Measurements from ENCODE around the gene RASSF8.
"Not testable (repeated sequence)": the region's sequence is repeated elsewhere in the genome, so short reads cannot be mapped to it uniquely, and the experiment has no call there.

The RASSF8 gene

GRCh38 chr12:26047401-26048226, 89.1 kb downstream of the RASSF8 start:
- no peak for DNase-seq (ENCODE audit: low spot score in 2 of 2)
- Histone ChIP-seq H3K4me3 (no peak overlapping the region), H3K27me3 (ENCODE audit: low read depth) (no peaks in the 10 kb centered on the region), H3K36me3 (replicated peaks) (no peaks in the 10 kb centered on the region), H3K9me3 (no peaks in the 10 kb centered on the region), H3K4me1 (no peaks in the 10 kb centered on the region; the same call in 1 of the 2 replicates)
- in situ Hi-C loops (cut with MboI; ENCODE audit: low sequenced_read_pairs) = loop anchor here (25.0 kb wide), 1 partner anchor 485 kb away; the partner anchor contains the start of gene LMNTD1

- in situ Hi-C loops (cut with MboI; ENCODE audit: low sequenced_read_pairs) = no loop called here
Measured at GRCh38 chr12:26052652-26053051, 94.2 kb downstream of the RASSF8 start.

GRCh38 chr12:26054383-26054782, 95.9 kb downstream of the RASSF8 start:
- no peak for DNase-seq (ENCODE audit: low spot score in 2 of 2)
- H3K4me1 ChIP-seq = no peaks in the 10 kb centered on the region
- no peaks in the 10 kb centered on the region for H3K9me3 ChIP-seq
- H3K4me3 ChIP-seq = no peak overlapping the region
- in situ Hi-C loops (cut with MboI; ENCODE audit: low sequenced_read_pairs) = no loop called here
- no peaks in the 10 kb centered on the region for H3K27me3 ChIP-seq (ENCODE audit: low read depth)
- no peaks in the 10 kb centered on the region for H3K36me3 ChIP-seq (replicated peaks)

More at GRCh38 chr12:26052652-26053051, 94.2 kb downstream of the RASSF8 start:
- no peaks in the 10 kb centered on the region for H3K27me3 ChIP-seq (ENCODE audit: low read depth)
- H3K9me3 ChIP-seq = no peaks in the 10 kb centered on the region
- H3K36me3 ChIP-seq (replicated peaks) = no peaks in the 10 kb centered on the region
- H3K4me3 ChIP-seq = no peak overlapping the region
- H3K4me1 ChIP-seq = no peaks in the 10 kb centered on the region
- DNase-seq (ENCODE audit: low spot score in 2 of 2) = no peak

- H3K36me3 ChIP-seq (replicated peaks) = no peaks in the 10 kb centered on the region
- in situ Hi-C loops (cut with MboI; ENCODE audit: low sequenced_read_pairs) = no loop called here
- H3K9me3 ChIP-seq = no peaks in the 10 kb centered on the region
- no peaks in the 10 kb centered on the region for H3K27me3 ChIP-seq (ENCODE audit: low read depth)
- no peak for DNase-seq (ENCODE audit: low spot score in 2 of 2)
- H3K4me1 ChIP-seq = no peaks in the 10 kb centered on the region
- H3K4me3 ChIP-seq = no peak overlapping the region
Measured at GRCh38 chr12:26055087-26055486, 96.6 kb downstream of the RASSF8 start.

- DNase-seq (ENCODE audit: low spot score in 2 of 2) = no peak
- no peaks in the 10 kb centered on the region for H3K36me3 ChIP-seq (replicated peaks)
- H3K27me3 ChIP-seq (ENCODE audit: low read depth) = no peaks in the 10 kb centered on the region
- no peak overlapping the region for H3K4me3 ChIP-seq
- no peaks in the 10 kb centered on the region for H3K9me3 ChIP-seq
- in situ Hi-C loops (cut with MboI; ENCODE audit: low sequenced_read_pairs) = no loop called here
- no peaks in the 10 kb centered on the region for H3K4me1 ChIP-seq
Measured at GRCh38 chr12:26056335-26056734, 97.9 kb downstream of the RASSF8 start.

GRCh38 chr12:26057271-26057670, 98.8 kb downstream of the RASSF8 start:
- H3K9me3 ChIP-seq; H3K4me3 ChIP-seq; in situ Hi-C loops (cut with MboI; ENCODE audit: low sequenced_read_pairs); H3K36me3 ChIP-seq (replicated peaks); H3K4me1 ChIP-seq; H3K27me3 ChIP-seq (ENCODE audit: low read depth); DNase-seq (ENCODE audit: low spot score in 2 of 2): not testable (repeated sequence)

- Histone ChIP-seq H3K36me3 (replicated peaks) (no peaks in the 10 kb centered on the region), H3K9me3 (no peaks in the 10 kb centered on the region), H3K27me3 (ENCODE audit: low read depth) (no peaks in the 10 kb centered on the region), H3K4me3 (no peak overlapping the region), H3K4me1 (no peaks in the 10 kb centered on the region)
- DNase-seq (ENCODE audit: low spot score in 2 of 2) = no peak
- in situ Hi-C loops (cut with MboI; ENCODE audit: low sequenced_read_pairs) = no loop called here
Measured at GRCh38 chr12:26058308-26058707, 99.8 kb downstream of the RASSF8 start.

- H3K27me3 ChIP-seq (ENCODE audit: low read depth) = no peaks in the 10 kb centered on the region
- in situ Hi-C loops (cut with MboI; ENCODE audit: low sequenced_read_pairs) = no loop called here
- no peaks in the 10 kb centered on the region for H3K9me3 ChIP-seq
- H3K4me1 ChIP-seq = no peaks in the 10 kb centered on the region
- no peaks in the 10 kb centered on the region for H3K36me3 ChIP-seq (replicated peaks)
- H3K4me3 ChIP-seq = no peak overlapping the region
- DNase-seq (ENCODE audit: low spot score in 2 of 2) = no peak
Measured at GRCh38 chr12:26058818-26059217, 100.3 kb downstream of the RASSF8 start.

GRCh38 chr12:26062006-26062405, 103.5 kb downstream of the RASSF8 start:
- Histone ChIP-seq H3K9me3 (no peaks in the 10 kb centered on the region), H3K4me1 (no peaks in the 10 kb centered on the region), H3K27me3 (ENCODE audit: low read depth) (no peaks in the 10 kb centered on the region), H3K4me3 (no peak overlapping the region), H3K36me3 (replicated peaks) (no peaks in the 10 kb centered on the region)
- DNase-seq (ENCODE audit: low spot score in 2 of 2) = no peak
- in situ Hi-C loops (cut with MboI; ENCODE audit: low sequenced_read_pairs) = no loop called here

GRCh38 chr12:26062566-26062965, 104.1 kb downstream of the RASSF8 start:
- no peaks in the 10 kb centered on the region for H3K36me3 ChIP-seq (replicated peaks)
- H3K27me3 ChIP-seq (ENCODE audit: low read depth) = no peaks in the 10 kb centered on the region
- H3K4me3 ChIP-seq = no peak overlapping the region
- no peaks in the 10 kb centered on the region for H3K9me3 ChIP-seq
- H3K4me1 ChIP-seq = no peaks in the 10 kb centered on the region
- in situ Hi-C loops (cut with MboI; ENCODE audit: low sequenced_read_pairs) = no loop called here
- no peak for DNase-seq (ENCODE audit: low spot score in 2 of 2)

- no peaks in the 10 kb centered on the region for H3K36me3 ChIP-seq (replicated peaks)
- H3K27me3 ChIP-seq (ENCODE audit: low read depth) = no peaks in the 10 kb centered on the region
- H3K4me3 ChIP-seq = no peak overlapping the region
- in situ Hi-C loops (cut with MboI; ENCODE audit: low sequenced_read_pairs) = no loop called here
- H3K4me1 ChIP-seq = no peaks in the 10 kb centered on the region
- no peaks in the 10 kb centered on the region for H3K9me3 ChIP-seq
- no peak for DNase-seq (ENCODE audit: low spot score in 2 of 2)
Measured at GRCh38 chr12:26065451-26065850, 107.0 kb downstream of the RASSF8 start.

- in situ Hi-C loops (cut with MboI; ENCODE audit: low sequenced_read_pairs) = no loop called here
- no peaks in the 10 kb centered on the region for H3K4me1 ChIP-seq
- DNase-seq (ENCODE audit: low spot score in 2 of 2) = no peak
- no peak overlapping the region for H3K4me3 ChIP-seq
- no peaks in the 10 kb centered on the region for H3K36me3 ChIP-seq (replicated peaks)
- H3K9me3 ChIP-seq = no peaks in the 10 kb centered on the region
- no peaks in the 10 kb centered on the region for H3K27me3 ChIP-seq (ENCODE audit: low read depth)
Measured at GRCh38 chr12:26068503-26068902, 110.0 kb downstream of the RASSF8 start.

- in situ Hi-C loops (cut with MboI; ENCODE audit: low sequenced_read_pairs) = no loop called here
- no peaks in the 10 kb centered on the region for H3K27me3 ChIP-seq (ENCODE audit: low read depth)
- H3K9me3 ChIP-seq = no peaks in the 10 kb centered on the region
- H3K4me1 ChIP-seq = no peaks in the 10 kb centered on the region
- H3K36me3 ChIP-seq (replicated peaks) = no peaks in the 10 kb centered on the region
- no peak for DNase-seq (ENCODE audit: low spot score in 2 of 2)
- H3K4me3 ChIP-seq = no peak overlapping the region
Measured at GRCh38 chr12:26069796-26070195, 111.3 kb downstream of the RASSF8 start.

- Histone ChIP-seq H3K4me3 (no peak overlapping the region), H3K9me3 (no peaks in the 10 kb centered on the region), H3K4me1 (no peaks in the 10 kb centered on the region), H3K36me3 (replicated peaks) (no peaks in the 10 kb centered on the region), H3K27me3 (ENCODE audit: low read depth) (no peaks in the 10 kb centered on the region)
- in situ Hi-C loops (cut with MboI; ENCODE audit: low sequenced_read_pairs) = no loop called here
- DNase-seq (ENCODE audit: low spot score in 2 of 2) = no peak
Measured at GRCh38 chr12:26077915-26078702, 119.6 kb downstream of the RASSF8 start.

All from HAP-1 (cell line).